Neural progenitor cell (in vitro differentiated cells): ENCODE measurements around the gene ARHGAP5. TPM values are rescaled to one million over a fixed set of nuclear protein-coding genes. Genes with fewer than 3 reads are reported as not detected.
"Not testable (repeated sequence)": the region's sequence is repeated elsewhere in the genome, so short reads cannot be mapped to it uniquely, and the experiment has no call there.

Experiments used
- DNase-seq: peaks from one replicate; pipeline ENCODE4 v3.0.0-alpha.2; 2016; ENCODE audit warnings: low spot score
- H2AFZ ChIP-seq: fragments of 200-600 bp; sonication (generic); replicated peaks from 2 replicates; pipeline ENCODE4 v1.6.1; 2016; ENCODE audit warnings: antibody characterized with exemption
- H3F3A ChIP-seq: fragments of 200-600 bp; sonication (generic); 2 replicates; pipeline ENCODE4 v1.6.1; 2016; ENCODE audit warnings: antibody characterized with exemption, low read depth
- H3K27ac ChIP-seq: fragments of 200-600 bp; sonication (generic); 2 replicates; pipeline ENCODE4 v1.5.1; 2016; ENCODE audit warnings: mild to moderate bottlenecking
- H3K27me3 ChIP-seq: fragments of 200-600 bp; sonication (generic); 2 replicates; pipeline ENCODE4 v1.6.1; 2016; ENCODE audit warnings: mild to moderate bottlenecking, moderate library complexity
- H3K36me3 ChIP-seq: fragments of 200-600 bp; sonication (generic); 2 replicates; pipeline ENCODE4 v1.5.1; 2016
- H3K4me1 ChIP-seq: fragments of 200-600 bp; sonication (generic); 2 replicates; pipeline ENCODE4 v1.6.1; 2016; ENCODE audit warnings: mixed run types
- H3K4me2 ChIP-seq: fragments of 200-600 bp; sonication (generic); 2 replicates; pipeline ENCODE4 v1.6.1; 2016
- H3K4me3 ChIP-seq: fragments of 200-600 bp; sonication (generic); 2 replicates; pipeline ENCODE4 v1.5.1; 2016
- H3K79me2 ChIP-seq: fragments of 200-600 bp; sonication (generic); 2 replicates; pipeline ENCODE4 v1.6.1; 2016; ENCODE audit warnings: low read depth
- H3K9ac ChIP-seq: fragments of 200-600 bp; sonication (generic); 2 replicates; pipeline ENCODE4 v1.6.1; 2016
- H3K9me3 ChIP-seq: fragments of 200-600 bp; sonication (generic); 2 replicates; pipeline ENCODE4 v1.5.1; 2016; ENCODE audit warnings: low read depth
- H4K20me1 ChIP-seq: fragments of 200-600 bp; sonication (generic); 2 replicates; pipeline ENCODE4 v1.6.1; 2016; ENCODE audit warnings: low read depth
- H3K27ac Mint-ChIP-seq: 3 replicates; pipeline ENCODE4 v1.8.0; 2021; ENCODE audit warnings: mixed read lengths
- H3K27me3 Mint-ChIP-seq: 2 replicates; pipeline ENCODE4 v1.8.0; 2022; ENCODE audit warnings: low read depth, mild to moderate bottlenecking, inconsistent platforms, moderate library complexity, mixed read lengths; ENCODE audit not compliant: insufficient read depth
- H3K36me3 Mint-ChIP-seq: 3 replicates; pipeline ENCODE4 v1.8.0; 2021; ENCODE audit warnings: mixed read lengths
- H3K4me1 Mint-ChIP-seq: 3 replicates; pipeline ENCODE4 v1.8.0; 2021; ENCODE audit warnings: mixed read lengths
- H3K4me3 Mint-ChIP-seq: 3 replicates; pipeline ENCODE4 v1.8.0; 2021; ENCODE audit warnings: mild to moderate bottlenecking, moderate library complexity, mixed read lengths
- H3K9me3 Mint-ChIP-seq: 3 replicates; pipeline ENCODE4 v1.8.0; 2020; ENCODE audit warnings: mixed read lengths
- CTCF ChIP-seq: fragments of 200-600 bp; sonication (generic); IDR thresholded peaks from 2 replicates; pipeline ENCODE4 v1.5.1; 2017; ENCODE audit warnings: antibody characterized with exemption, mild to moderate bottlenecking
- EZH2 ChIP-seq: fragments of 200-600 bp; sonication (generic); IDR thresholded peaks from 2 replicates; pipeline ENCODE4 v1.6.1; 2017; ENCODE audit warnings: antibody characterized with exemption, mild to moderate bottlenecking, moderate library complexity
- EZH2phosphoT487 ChIP-seq: fragments of 200-600 bp; sonication (generic); IDR thresholded peaks from 2 replicates; pipeline ENCODE4 v1.6.1; 2017; ENCODE audit warnings: antibody characterized with exemption
- total RNA-seq: library from RNA; depleted of rRNA; stranded (reverse); fragments of >200 nt; gene quantifications from 2 replicates; pipeline ENCODE4 v1.2.3, GENCODE V29; 2015; ENCODE audit warnings: low replicate concordance

The ARHGAP5 gene
- total RNA-seq, 1 donor from 2014 or later: 202 TPM

GRCh38 chr14:32128703-32129102, 51.6 kb downstream of the ARHGAP5 start:
- no peak overlapping the region for H2AFZ ChIP-seq
- no peak overlapping the region for H3K27ac Mint-ChIP-seq
- no peaks in the 10 kb centered on the region for H4K20me1 ChIP-seq
- peaks cover 6% of the 10 kb centered on the region for H3K27me3 Mint-ChIP-seq
- H3K4me1 ChIP-seq: no peaks in the 10 kb centered on the region
- TF ChIP-seq CTCF (no peak), EZH2phosphoT487 (no peak), EZH2 (no peak)
- peaks cover 37% of the 10 kb centered on the region for H3K36me3 ChIP-seq
- H3F3A ChIP-seq: no peaks in the 10 kb centered on the region
- no peaks in the 10 kb centered on the region for H3K27me3 ChIP-seq
- no peak for DNase-seq
- H3K4me1 Mint-ChIP-seq: no peaks in the 10 kb centered on the region
- H3K4me3 Mint-ChIP-seq: no peak overlapping the region
- peaks cover 69% of the 10 kb centered on the region for H3K9me3 Mint-ChIP-seq
- H3K4me3 ChIP-seq: no peak overlapping the region
- H3K79me2 ChIP-seq: peaks cover 87% of the 10 kb centered on the region
- no peak overlapping the region for H3K9ac ChIP-seq
- H3K36me3 Mint-ChIP-seq: peaks cover 72% of the 10 kb centered on the region
- no peaks in the 10 kb centered on the region for H3K9me3 ChIP-seq
- H3K4me2 ChIP-seq: no peak overlapping the region
- H3K27ac ChIP-seq: no peak overlapping the region

- H3F3A ChIP-seq: no peaks in the 10 kb centered on the region
- H3K27me3 Mint-ChIP-seq: peaks cover 6% of the 10 kb centered on the region
- H3K79me2 ChIP-seq: peaks cover 87% of the 10 kb centered on the region
- H3K27ac ChIP-seq: no peak overlapping the region
- H3K27me3 ChIP-seq: no peaks in the 10 kb centered on the region
- TF ChIP-seq EZH2 (no peak), EZH2phosphoT487 (no peak), CTCF (no peak)
- no peak overlapping the region for H3K9ac ChIP-seq
- no peak overlapping the region for H2AFZ ChIP-seq
- no peak for DNase-seq
- no peak overlapping the region for H3K4me3 ChIP-seq
- no peak overlapping the region for H3K4me2 ChIP-seq
- H3K9me3 Mint-ChIP-seq: peaks cover 67% of the 10 kb centered on the region
- no peaks in the 10 kb centered on the region for H3K9me3 ChIP-seq
- no peaks in the 10 kb centered on the region for H4K20me1 ChIP-seq
- H3K27ac Mint-ChIP-seq: no peak overlapping the region
- H3K4me3 Mint-ChIP-seq: no peak overlapping the region
- H3K4me1 ChIP-seq: no peaks in the 10 kb centered on the region
- H3K36me3 ChIP-seq: peaks cover 37% of the 10 kb centered on the region
- peaks cover 71% of the 10 kb centered on the region for H3K36me3 Mint-ChIP-seq
- H3K4me1 Mint-ChIP-seq: no peaks in the 10 kb centered on the region
These were observed 52.0 kb downstream of the ARHGAP5 start for GRCh38 chr14:32129124-32129523.

GRCh38 chr14:32131689-32132088, 54.6 kb downstream of the ARHGAP5 start:
- H3K4me1 ChIP-seq, H3F3A ChIP-seq, H3K27ac Mint-ChIP-seq, H3K4me2 ChIP-seq, DNase-seq, H3K9me3 ChIP-seq, H3K27me3 Mint-ChIP-seq, H3K4me1 Mint-ChIP-seq, H3K27me3 ChIP-seq, H3K4me3 Mint-ChIP-seq, H2AFZ ChIP-seq, H3K27ac ChIP-seq, H4K20me1 ChIP-seq, H3K9ac ChIP-seq, H3K4me3 ChIP-seq: not testable (repeated sequence)
- H3K36me3 Mint-ChIP-seq: peaks cover 67% of the 10 kb centered on the region
- H3K36me3 ChIP-seq: peaks cover 32% of the 10 kb centered on the region
- peaks cover 57% of the 10 kb centered on the region for H3K9me3 Mint-ChIP-seq
- peaks cover 87% of the 10 kb centered on the region for H3K79me2 ChIP-seq

GRCh38 chr14:32134448-32135097, 57.5 kb downstream of the ARHGAP5 start:
- no peaks in the 10 kb centered on the region for H3K27me3 ChIP-seq
- peaks cover 68% of the 10 kb centered on the region for H3K9me3 Mint-ChIP-seq
- no peak overlapping the region for H3K4me2 ChIP-seq

More at GRCh38 chr14:32134448-32135097, 57.5 kb downstream of the ARHGAP5 start:
- Histone ChIP-seq H3K4me3 (no peak overlapping the region), H3K79me2 (peaks cover 92% of the 10 kb centered on the region), H3K9me3 (no peaks in the 10 kb centered on the region), H3K36me3 (peaks cover 38% of the 10 kb centered on the region), H3F3A (no peaks in the 10 kb centered on the region), H2AFZ (no peak overlapping the region), H4K20me1 (no peaks in the 10 kb centered on the region), H3K27ac (no peak overlapping the region), H3K4me1 (no peaks in the 10 kb centered on the region), H3K9ac (no peak overlapping the region)
- H3K4me3 Mint-ChIP-seq: no peak overlapping the region
- peaks cover 73% of the 10 kb centered on the region for H3K36me3 Mint-ChIP-seq
- no peak for DNase-seq
- TF ChIP-seq CTCF (no peak), EZH2 (no peak), EZH2phosphoT487 (no peak)
- peaks cover 4% of the 10 kb centered on the region for H3K27me3 Mint-ChIP-seq
- H3K27ac Mint-ChIP-seq: no peak overlapping the region
- no peaks in the 10 kb centered on the region for H3K4me1 Mint-ChIP-seq
